Renal pelvis (tissue), 12 donors: ENCODE measurements around the gene JUND. TPM values are rescaled to one million over a fixed set of nuclear protein-coding genes. Genes with fewer than 3 reads are reported as not detected.
"Not testable (repeated sequence)": the region's sequence is repeated elsewhere in the genome, so short reads cannot be mapped to it uniquely, and the experiment has no call there.

Experiments
- DNase-seq: peaks from one replicate; pipeline ENCODE4 v3.0.0-alpha.2; 2013
- long read RNA-seq, 16 experiments: transcript quantifications; one replicate each; lab custom pipeline, GENCODE V29; 2026
- polyA plus RNA-seq, 3 donors: library from polyadenylated mRNA; unstranded; fragments of 120-200 nt; gene quantifications; one replicate each; pipeline ENCODE4 v1.2.1, GENCODE V29; 2013; ENCODE audit not compliant: insufficient read length in 3 of 3

JUND gene
- polyA plus RNA-seq = 100 to 1,000 TPM in 1 of 3 donors, 10 to 100 TPM in 2; 65.8 to 114 (median 73.7) TPM
- long read RNA-seq, donor 1, transcript JUND-201 (1 exons, 1,863 nt) = major isoform, 392 of 392 reads
- long read RNA-seq, donor 1, partial matches to known transcripts = 0 of 392 reads
- long read RNA-seq, donor 1, other reads (novel, unspliced or antisense) = 0 of 392 reads
- long read RNA-seq, donor 2, transcript JUND-201 (1 exons, 1,863 nt) = major isoform, 335 of 335 reads
- long read RNA-seq, donor 2, partial matches to known transcripts = 0 of 335 reads
- long read RNA-seq, donor 2, other reads (novel, unspliced or antisense) = 0 of 335 reads
- long read RNA-seq, donor 3, transcript JUND-201 (1 exons, 1,863 nt) = major isoform, 297 of 297 reads
- long read RNA-seq, donor 3, partial matches to known transcripts = 0 of 297 reads
- long read RNA-seq, donor 3, other reads (novel, unspliced or antisense) = 0 of 297 reads
- long read RNA-seq, donor 4, transcript JUND-201 (1 exons, 1,863 nt) = major isoform, 439 of 439 reads
- long read RNA-seq, donor 4, partial matches to known transcripts = 0 of 439 reads
- long read RNA-seq, donor 4, other reads (novel, unspliced or antisense) = 0 of 439 reads
- long read RNA-seq, donor 5, transcript JUND-201 (1 exons, 1,863 nt) = major isoform, 133 of 133 reads
- long read RNA-seq, donor 5, partial matches to known transcripts = 0 of 133 reads
- long read RNA-seq, donor 5, other reads (novel, unspliced or antisense) = 0 of 133 reads
- long read RNA-seq, donor 6, transcript JUND-201 (1 exons, 1,863 nt) = major isoform, 372 of 372 reads
- long read RNA-seq, donor 6, partial matches to known transcripts = 0 of 372 reads
- long read RNA-seq, donor 6, other reads (novel, unspliced or antisense) = 0 of 372 reads
- long read RNA-seq, donor 7, transcript JUND-201 (1 exons, 1,863 nt) = major isoform, 429 of 429 reads
- long read RNA-seq, donor 7, partial matches to known transcripts = 0 of 429 reads
- long read RNA-seq, donor 7, other reads (novel, unspliced or antisense) = 0 of 429 reads
- long read RNA-seq, donor 8, transcript JUND-201 (1 exons, 1,863 nt) = major isoform, 831 of 831 reads
- long read RNA-seq, donor 8, partial matches to known transcripts = 0 of 831 reads
- long read RNA-seq, donor 8, other reads (novel, unspliced or antisense) = 0 of 831 reads
- long read RNA-seq, donor 9, transcript JUND-201 (1 exons, 1,863 nt) = major isoform, 502 of 502 reads
- long read RNA-seq, donor 9, partial matches to known transcripts = 0 of 502 reads
- long read RNA-seq, donor 9, other reads (novel, unspliced or antisense) = 0 of 502 reads
- long read RNA-seq, donor 10, transcript JUND-201 (1 exons, 1,863 nt) = major isoform, 319 of 319 reads
- long read RNA-seq, donor 10, partial matches to known transcripts = 0 of 319 reads
- long read RNA-seq, donor 10, other reads (novel, unspliced or antisense) = 0 of 319 reads
- long read RNA-seq, donor 11, transcript JUND-201 (1 exons, 1,863 nt) = major isoform, 225 of 225 reads
- long read RNA-seq, donor 11, partial matches to known transcripts = 0 of 225 reads
- long read RNA-seq, donor 11, other reads (novel, unspliced or antisense) = 0 of 225 reads
- long read RNA-seq, donor 12, transcript JUND-201 (1 exons, 1,863 nt) = major isoform, 492 of 492 reads
- long read RNA-seq, donor 12, partial matches to known transcripts = 0 of 492 reads
- long read RNA-seq, donor 12, other reads (novel, unspliced or antisense) = 0 of 492 reads
- long read RNA-seq, donor 13, transcript JUND-201 (1 exons, 1,863 nt) = major isoform, 263 of 263 reads
- long read RNA-seq, donor 13, partial matches to known transcripts = 0 of 263 reads
- long read RNA-seq, donor 13, other reads (novel, unspliced or antisense) = 0 of 263 reads
- long read RNA-seq, donor 14 = 0 reads
- long read RNA-seq, donor 15 = 0 reads
- long read RNA-seq, donor 16, transcript JUND-201 (1 exons, 1,863 nt) = major isoform, 331 of 331 reads
- long read RNA-seq, donor 16, partial matches to known transcripts = 0 of 331 reads
- long read RNA-seq, donor 16, other reads (novel, unspliced or antisense) = 0 of 331 reads

DNA sequence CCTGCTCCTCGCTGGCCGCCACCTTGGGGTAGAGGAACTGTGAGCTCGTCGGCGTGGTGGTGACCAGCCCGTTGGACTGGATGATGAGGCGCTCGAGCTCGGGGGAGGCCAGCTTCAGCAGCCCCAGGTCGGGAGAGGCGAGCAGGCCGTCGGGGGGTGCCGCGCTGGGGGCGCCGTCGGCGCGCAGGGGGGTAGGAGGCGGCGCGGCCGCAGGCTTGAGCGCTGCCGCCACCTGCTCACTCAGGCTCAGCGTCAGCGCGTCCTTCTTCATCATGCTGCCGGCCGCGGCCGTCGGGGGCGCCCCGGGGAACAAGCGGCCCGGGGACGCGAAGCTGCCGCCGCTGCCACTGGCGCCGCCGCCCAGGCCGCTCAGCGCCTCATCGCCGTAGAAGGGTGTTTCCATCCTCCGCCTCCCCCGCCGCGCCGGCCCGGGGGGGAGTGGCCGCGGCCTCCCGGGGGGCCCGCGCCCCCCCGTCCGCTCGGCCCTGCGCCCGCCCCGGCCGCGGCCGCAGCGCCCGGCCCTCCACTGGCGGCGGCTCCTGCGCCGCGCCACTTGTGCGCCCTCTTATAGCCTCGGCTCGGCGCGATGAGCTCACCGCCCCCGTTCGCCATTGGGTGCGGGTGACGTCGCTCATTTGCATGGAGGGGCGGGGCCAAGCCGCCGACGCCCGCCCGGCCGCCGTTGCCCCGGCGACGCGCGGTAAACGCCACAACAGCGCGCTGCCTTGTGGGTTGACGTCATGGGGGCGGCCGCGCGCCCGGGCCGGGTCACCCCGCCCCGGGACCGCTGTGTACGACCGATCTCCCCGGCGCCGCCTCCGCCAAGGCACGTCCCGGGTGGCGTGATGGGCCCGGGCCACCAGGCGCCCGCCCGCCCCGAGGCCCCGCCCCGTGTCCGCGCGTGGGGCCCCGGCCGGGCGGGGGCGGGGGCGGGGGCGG is at the start of gene JUND:
TSS of gene JUND (minus strand) at position 541 of the 939 bp plus-strand sequence. CDS start at position 403, 138 bp downstream.
- DNase-seq = peak; percentile 97

DNA sequence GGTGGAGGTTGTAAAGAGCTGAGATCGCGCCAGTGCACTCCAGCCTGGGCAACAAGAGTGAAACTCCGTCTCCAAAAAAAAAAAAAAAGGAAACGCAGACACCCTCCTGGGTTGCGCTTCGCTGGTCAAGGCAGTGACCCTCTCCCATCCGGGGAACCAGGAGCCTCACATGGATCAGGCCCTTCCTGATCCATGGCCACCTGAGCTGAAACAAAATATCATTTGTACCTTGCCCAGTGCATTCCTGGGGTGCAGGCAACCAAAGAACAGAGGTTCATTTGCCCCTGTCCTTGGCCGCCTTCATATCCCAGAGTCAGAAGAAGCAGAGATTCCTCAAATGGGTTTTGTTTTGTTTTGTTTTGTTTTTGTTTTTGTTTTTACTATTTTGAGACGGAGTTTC is 49.4 kb upstream of the JUND start:
- no peak for DNase-seq

DNA sequence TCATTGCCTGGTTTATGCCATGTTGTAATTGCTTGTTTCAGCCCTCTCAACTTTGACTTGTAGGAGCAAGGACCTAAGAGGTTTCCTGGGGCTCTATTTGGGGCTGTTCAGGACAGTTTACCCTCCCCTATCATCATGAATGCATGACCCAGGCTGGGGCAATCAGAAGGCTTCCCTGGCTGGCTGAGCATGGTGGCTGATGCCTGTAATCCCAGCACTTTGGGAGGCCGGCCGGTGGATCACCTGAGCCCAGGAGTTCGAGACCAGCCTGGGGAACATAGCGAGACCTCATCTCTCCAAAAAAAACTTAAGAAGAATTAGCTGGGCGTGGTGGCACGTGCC is 47.6 kb upstream of the JUND start:
- no peak for DNase-seq

DNA sequence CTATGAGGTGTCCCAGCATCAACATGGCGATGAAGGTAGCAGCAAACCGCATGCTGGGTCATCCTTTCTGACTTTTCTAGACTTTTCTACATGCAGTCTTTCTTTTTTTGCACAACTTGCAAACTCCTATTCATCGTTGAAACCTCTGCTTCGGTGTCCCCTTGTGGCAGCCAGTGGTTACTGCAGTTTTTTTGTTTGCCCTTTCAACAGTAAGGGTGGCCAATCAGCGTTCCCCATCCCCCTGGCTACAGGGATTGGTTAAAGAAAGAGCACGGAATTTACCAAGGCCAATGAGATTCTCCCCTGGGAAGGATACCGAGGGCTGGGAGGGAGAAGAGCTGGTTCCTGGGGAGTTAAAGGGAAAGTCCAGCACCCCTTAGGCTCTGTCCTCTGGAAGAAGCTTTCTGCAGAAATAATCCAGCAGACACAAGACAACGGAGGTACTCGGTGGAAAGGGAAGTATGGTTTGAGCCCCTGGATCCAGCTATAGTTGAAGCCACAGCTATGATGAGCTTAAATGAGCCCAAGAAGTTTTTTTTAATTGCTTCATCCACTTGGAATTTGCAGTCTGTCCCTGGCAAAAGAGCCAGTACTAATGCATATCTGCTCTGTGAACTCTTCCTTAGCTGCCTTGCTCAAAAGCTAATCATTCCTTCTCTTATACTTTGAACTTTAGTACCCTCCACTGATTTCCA is 47.1 kb upstream of the JUND start:
- peak; percentile 97 for DNase-seq

DNA sequence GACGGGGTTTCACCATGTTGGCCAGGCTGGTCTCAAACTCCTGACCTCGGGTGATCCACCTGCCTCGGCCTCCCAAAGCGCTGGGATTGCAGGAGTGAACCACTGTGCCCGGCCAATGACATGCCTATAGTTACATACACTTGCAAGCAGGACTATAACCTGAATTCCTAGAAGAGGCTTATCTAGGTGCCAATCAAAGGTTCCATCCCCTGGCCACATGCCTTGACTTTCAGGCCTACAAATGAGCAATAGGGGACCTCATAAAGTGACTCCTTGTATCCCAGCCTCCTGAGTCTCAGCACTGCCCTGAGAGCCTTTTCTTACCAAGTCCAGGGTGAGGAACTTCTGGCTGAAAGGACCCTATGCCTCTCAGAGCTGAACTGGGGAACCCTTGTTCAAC is 45.4 kb upstream of the JUND start:
- DNase-seq = no peak

DNA sequence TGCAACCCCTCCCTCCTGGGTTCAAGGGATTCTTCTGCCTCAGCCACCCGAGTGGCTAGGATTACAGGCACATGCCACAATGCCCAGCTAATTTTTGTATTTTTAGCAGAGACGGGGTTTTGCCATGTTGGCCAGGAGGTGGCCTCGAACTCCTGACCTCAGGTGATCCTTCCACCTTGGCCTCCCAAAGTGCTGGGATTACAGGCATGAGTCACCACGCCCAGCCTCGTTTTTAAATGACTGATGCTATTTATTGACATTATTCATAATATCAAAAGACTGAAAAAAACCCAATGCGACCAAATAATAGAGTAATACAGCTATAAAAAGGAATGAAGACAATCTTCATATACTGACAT is 42.9 kb upstream of the JUND start:
- DNase-seq = not testable (repeated sequence)

DNA sequence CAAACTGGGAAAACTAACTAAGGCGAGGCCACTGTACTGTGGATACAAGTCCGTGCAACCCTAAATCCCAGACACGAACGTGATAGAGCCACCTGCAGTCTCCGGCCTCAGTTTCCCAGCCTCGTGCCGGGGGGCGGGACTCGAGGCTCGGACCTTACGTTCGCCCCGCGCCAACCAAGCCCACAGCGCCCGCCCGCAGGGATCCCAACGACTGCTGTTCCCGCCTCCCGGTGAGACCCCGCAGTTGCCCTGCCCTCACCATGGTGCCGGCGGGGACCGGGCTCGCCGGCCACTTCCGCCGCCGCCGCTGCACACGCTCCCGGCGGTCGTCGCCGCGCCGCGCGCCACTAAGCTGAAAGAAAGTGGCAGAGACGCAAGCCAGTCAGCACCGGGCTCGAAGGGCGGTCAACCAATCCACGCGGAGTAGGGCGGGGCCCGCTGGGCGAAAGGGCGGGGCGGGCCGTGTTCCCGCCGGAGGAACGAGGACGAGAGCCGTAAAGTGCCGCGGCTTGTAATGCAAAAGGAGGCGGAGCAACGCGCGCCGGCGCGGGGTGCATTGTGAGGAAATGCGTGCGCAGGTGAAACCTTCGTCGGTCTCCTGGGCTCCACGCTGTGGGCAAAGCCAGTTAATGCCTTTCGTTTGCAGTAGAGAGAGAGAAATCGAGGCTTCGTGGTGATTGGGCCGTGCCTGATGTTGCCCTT is 41.5 kb upstream of the JUND start, which contains the start of gene LSM4:
TSS of gene LSM4 (minus strand) at position 318 of the 702 bp plus-strand sequence. CDS start at position 262, 56 bp downstream.
- peak; percentile 98 for DNase-seq

DNA sequence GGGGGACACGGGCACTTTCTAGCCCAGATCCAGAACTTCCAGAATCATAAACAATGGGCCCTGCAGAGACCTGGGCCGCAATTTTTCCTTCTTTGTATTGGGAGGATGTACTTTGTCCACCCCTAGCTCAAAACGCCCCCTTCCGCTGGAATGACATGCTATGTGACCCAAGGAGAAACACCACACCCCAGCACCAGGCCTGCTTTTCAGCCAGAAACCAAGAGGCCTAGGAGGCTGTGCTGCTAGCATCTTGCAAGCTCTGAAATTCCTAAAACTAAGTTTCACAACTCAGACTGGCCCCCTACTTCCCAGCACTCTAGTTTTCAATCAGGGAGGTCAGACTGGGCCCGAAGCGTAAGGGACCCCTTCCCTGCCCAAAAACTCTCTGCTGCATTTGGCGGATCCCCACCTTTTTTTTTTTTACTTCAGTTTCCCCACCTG is 40.9 kb upstream of the JUND start:
- DNase-seq = no peak

DNA sequence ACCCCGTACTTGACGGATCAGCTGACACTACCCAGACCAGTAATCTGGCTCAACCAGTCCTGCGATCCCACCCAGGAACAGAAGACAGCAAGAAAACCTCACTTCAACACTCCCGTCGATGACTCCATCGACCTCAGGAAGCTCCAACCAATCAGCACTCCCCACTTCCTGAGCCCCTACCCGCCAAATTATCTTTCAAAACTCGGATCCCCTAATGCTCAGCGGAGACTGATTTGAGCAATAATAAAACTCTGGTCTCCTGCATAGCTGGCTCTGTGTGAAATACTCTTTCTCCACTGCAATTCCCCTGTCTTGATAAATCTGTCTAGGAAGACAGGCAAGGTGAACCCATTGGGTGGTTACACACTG is 40.3 kb upstream of the JUND start:
- no peak for DNase-seq

DNA sequence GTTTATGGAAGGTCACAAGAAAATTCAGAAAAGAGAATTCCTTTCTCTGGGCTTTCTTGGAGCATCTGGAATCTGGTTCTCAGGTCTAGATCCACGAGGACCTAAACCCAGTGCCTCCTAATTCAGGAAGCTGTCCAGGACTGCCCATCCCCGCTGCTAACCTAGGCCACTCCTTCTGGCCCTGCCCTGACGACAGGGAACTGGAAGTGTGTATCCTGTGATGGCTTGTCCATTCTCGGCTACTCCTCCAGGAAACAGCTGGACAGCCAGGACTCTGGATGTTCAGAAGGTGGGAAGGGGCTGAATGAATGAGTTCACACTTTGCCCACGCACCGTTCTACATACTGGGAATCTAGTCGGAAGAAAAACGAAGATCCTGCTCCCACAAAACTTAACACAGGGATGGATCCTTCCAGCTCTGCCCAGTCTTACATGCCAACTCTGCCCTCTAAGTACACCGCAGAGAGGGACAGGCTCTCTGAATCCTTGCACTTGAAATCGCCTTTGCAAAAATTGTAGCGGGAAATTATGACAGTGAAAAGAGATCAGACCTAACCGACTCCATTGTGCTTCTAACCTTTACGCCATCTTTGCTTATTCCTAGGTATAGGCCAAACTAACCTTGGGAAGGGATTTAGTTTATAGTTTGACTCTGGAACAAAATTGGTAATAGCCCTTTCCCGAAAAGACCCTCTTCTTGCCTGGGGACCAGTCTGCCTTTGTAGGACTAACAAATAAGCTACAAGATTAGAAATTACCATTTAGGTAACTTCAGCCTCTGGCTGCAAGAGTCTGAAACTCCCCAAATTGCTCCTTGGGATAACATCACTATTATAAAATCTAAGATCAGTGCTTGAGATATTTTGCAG is 39.7 kb upstream of the JUND start:
- DNase-seq = no peak

DNA sequence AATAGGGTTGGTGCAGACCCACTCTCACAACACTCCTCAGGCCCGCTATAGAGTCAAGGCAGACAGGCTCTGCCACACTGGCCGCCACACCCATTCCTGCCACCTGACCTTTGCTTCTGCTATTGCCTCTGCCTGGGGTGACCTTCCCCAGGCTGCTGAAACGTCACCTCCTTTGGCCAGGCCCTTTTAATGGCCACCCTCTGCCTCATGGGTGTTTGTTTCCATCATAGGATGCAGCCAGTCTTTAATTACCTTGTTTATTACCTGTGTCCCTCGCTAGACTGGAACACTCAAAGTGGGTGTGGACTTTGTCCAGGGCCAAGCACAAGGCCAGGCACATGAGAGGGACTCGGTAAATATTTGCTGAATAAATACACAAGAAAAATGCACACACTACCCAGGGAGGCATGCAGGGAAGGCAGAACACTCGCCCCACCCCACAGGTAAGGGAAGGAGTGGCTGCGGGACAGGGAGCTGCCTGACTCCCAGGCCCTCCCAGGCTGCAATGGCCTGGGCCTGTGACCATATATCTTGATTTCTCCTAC is 38.2 kb upstream of the JUND start:
- DNase-seq = no peak

DNA sequence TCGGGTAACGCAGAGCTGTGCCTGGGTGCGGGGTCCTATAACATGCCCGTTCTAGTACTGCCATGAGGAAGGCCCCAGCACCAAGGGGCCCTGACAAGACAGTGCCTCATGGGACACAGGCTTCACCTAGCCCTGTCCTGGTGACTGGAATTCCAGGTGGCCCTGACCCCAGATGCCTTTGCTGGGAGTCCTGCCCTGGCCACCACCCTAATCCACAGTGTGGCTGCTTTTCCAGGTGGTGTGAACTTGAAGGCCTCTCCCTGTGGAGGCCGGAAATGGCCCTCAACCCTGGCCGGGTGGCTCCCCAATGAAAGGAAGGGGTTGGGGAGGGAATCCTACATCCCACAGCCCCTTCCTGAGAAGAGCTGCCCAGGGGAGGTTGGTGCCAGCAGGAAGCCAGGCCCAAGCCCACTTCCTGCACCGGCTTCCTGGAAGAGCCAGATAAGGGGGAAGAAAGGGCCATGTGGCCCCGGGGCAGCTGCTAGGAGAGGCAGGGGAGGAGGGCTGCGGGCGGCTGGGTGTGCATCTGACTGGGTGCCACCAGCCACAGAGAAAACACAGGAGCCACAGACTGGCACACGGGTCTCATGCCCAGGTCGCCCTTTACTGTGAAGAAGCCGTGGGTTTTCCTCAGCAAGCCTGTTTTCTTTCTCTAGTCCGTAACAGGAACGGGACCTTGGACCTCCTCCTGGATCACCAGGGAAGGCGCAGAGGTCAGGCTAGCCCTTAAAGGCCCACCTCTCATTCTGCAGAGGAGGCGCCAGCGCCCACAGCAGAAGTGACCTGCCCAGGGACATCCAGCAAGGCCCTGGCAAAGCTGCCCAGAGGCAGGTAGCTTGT is 36.8 kb upstream of the JUND start:
- no peak for DNase-seq

DNA sequence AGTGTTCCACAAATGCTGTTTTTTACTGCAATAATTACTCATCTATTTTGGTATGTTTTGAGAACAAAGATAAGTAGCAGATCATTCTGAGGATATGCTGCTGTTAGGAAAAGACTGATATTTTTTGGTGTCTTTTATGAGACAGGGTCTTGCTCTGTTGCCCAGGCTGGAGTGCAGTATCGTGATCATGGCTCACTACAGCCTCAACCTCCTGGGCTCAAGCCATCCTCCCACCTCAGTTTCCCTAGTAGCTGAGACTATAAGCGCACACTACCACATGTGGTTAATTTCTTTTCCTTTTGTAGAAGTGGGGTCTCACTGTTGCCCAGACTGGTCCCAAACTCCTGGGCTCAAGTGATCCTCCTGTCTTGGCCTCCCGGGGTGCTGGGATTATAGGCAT is 32.0 kb upstream of the JUND start:
- no peak for DNase-seq

DNA sequence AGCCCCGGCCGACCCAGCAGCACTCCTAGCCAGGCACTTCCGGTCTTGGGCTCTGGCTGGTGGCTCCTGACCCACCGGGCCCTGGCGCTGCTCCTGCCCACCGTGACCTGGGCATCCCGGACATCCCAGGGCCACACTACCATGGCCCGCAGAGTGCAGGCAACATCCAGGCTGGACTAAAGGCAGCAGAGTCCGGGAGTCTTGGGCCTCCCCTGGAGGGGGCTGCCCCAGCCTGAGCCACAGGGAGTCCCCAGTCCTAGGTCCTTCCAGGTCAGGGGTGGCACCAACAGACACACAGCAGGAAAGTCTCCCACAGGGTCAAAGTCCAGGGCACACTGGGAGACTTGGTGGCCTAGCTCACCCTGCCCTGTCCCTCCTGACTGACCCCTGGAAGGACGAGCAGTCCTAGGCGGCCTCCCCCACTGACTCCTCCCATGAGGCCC is 30.7 kb upstream of the JUND start:
- DNase-seq = no peak

DNA sequence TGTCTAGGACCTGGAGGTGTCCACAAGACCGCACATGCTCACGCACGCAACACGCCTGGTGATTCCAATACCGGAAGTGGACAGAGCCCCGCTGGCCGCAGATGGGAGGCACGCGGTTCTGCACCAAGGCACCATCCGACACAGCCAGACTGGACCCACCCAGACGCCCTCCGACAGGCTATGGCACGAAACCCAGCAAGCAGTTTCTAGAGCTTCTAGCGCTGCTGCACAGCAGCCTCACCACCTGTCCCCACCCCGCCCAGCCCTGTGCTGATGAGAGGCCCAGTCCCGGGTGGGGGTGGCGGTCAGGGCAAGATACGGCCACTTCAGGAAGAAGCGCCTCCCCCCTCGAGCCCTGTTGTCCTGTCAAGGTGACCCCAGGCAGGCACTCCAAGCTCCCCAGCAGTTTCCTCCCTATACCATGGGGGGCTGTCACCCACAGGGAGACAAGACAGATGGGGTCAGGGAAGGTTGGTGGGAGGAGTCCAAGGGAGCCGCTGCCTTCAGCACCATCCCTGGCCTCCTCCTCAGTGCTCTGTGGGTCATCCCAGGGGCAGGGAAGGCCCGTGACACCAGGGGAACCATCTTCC is 30.2 kb upstream of the JUND start:
- no peak for DNase-seq
